GM19455 (cell line): ENCODE measurements around the gene EIF4E2.

Experiments
- ATAC-seq: cut with Tn5 transposase; IDR thresholded peaks from one replicate; pipeline ENCODE4 v1.9.1; 2021; ENCODE audit not compliant: unreplicated experiment

EIF4E2 gene

GRCh38 chr2:232592772-232593395, 42.4 kb downstream of the EIF4E2 start:
- ATAC-seq, result no peak

GRCh38 chr2:232593982-232594381, 43.5 kb downstream of the EIF4E2 start:
- no peak for ATAC-seq

- ATAC-seq, result no peak
These were observed 47.0 kb downstream of the EIF4E2 start for GRCh38 chr2:232597362-232598079.

- ATAC-seq, result no peak
These were observed 47.8 kb downstream of the EIF4E2 start for GRCh38 chr2:232598293-232598692.

GRCh38 chr2:232600053-232600773, 49.7 kb downstream of the EIF4E2 start:
- ATAC-seq, result no peak

- ATAC-seq, result no peak
These were observed 52.8 kb downstream of the EIF4E2 start for GRCh38 chr2:232603283-232603682.

GRCh38 chr2:232604535-232604934, 54.0 kb downstream of the EIF4E2 start:
- no peak for ATAC-seq

GRCh38 chr2:232607011-232607410, 56.5 kb downstream of the EIF4E2 start:
- no peak for ATAC-seq

- ATAC-seq, result no peak
These were observed 59.1 kb downstream of the EIF4E2 start for GRCh38 chr2:232609607-232610006.

- ATAC-seq, result no peak
These were observed 59.6 kb downstream of the EIF4E2 start for GRCh38 chr2:232610081-232610480.

- no peak for ATAC-seq
These were observed 60.6 kb downstream of the EIF4E2 start for GRCh38 chr2:232611061-232611460.

- ATAC-seq, result no peak
These were observed 61.2 kb downstream of the EIF4E2 start for GRCh38 chr2:232611559-232612218.

- no peak for ATAC-seq
These were observed 63.1 kb downstream of the EIF4E2 start for GRCh38 chr2:232613538-232614134.

GRCh38 chr2:232615339-232615738, 64.8 kb downstream of the EIF4E2 start:
- ATAC-seq, result no peak
